OCI-LY1 (cell line): Measurements from ENCODE around the gene FGD4.

Source experiments
- H2AFZ ChIP-seq: fragments of 200-600 bp; sonication (generic), shearing (Covaris generic); 2 replicates; pipeline ENCODE4 v1.6.0; 2014; ENCODE audit warnings: antibody characterized with exemption, mild to moderate bottlenecking, low read length
- H3F3A ChIP-seq: fragments of 200-600 bp; sonication (generic), shearing (Covaris generic); 2 replicates; pipeline ENCODE4 v1.6.0; 2014; ENCODE audit warnings: mild to moderate bottlenecking, antibody characterized with exemption, low read length, moderate library complexity; ENCODE audit not compliant: insufficient read depth
- H3K27ac ChIP-seq: fragments of 200-600 bp; sonication (generic); 2 replicates; pipeline ENCODE4 v1.5.1; 2014; ENCODE audit warnings: low read length, mixed run types, mild to moderate bottlenecking, low read depth; ENCODE audit not compliant: poor library complexity, severe bottlenecking
- H3K27me3 ChIP-seq: fragments of 200-600 bp; sonication (generic); 2 replicates; pipeline ENCODE4 v1.6.0; 2014; ENCODE audit warnings: antibody characterized with exemption, mild to moderate bottlenecking, low read length, moderate library complexity; ENCODE audit not compliant: insufficient read depth
- H3K36me3 ChIP-seq: fragments of 200-600 bp; sonication (generic); 2 replicates; pipeline ENCODE4 v1.6.1; 2014; ENCODE audit warnings: mild to moderate bottlenecking, antibody characterized with exemption, low read length, moderate library complexity, mixed read lengths; ENCODE audit not compliant: insufficient read depth
- H3K4me1 ChIP-seq: fragments of 200-600 bp; sonication (generic); 2 replicates; pipeline ENCODE4 v1.5.1; 2014; ENCODE audit warnings: mild to moderate bottlenecking, low read length, moderate library complexity; ENCODE audit not compliant: insufficient read depth, severe bottlenecking
- H3K4me2 ChIP-seq: fragments of 200-600 bp; sonication (generic), shearing (Covaris generic); 2 replicates; pipeline ENCODE4 v1.6.1; 2014; ENCODE audit warnings: low read length
- H3K4me3 ChIP-seq: fragments of 200-600 bp; sonication (generic); 2 replicates; pipeline ENCODE4 v1.5.1; 2014; ENCODE audit warnings: low read length, low read depth, mild to moderate bottlenecking, mixed read lengths; ENCODE audit not compliant: poor library complexity, severe bottlenecking
- H3K79me2 ChIP-seq: fragments of 200-600 bp; shearing (Covaris generic); 2 replicates; pipeline ENCODE4 v1.6.1; 2016; ENCODE audit warnings: mixed run types, low read length, mixed read lengths; ENCODE audit not compliant: insufficient read depth
- H3K9ac ChIP-seq: fragments of 200-600 bp; sonication (generic), shearing (Covaris generic); 2 replicates; pipeline ENCODE4 v1.6.1; 2014; ENCODE audit warnings: mild to moderate bottlenecking, low read length, mixed read lengths
- H3K9me2 ChIP-seq: fragments of 200-600 bp; sonication (generic), shearing (Covaris generic); 2 replicates; pipeline ENCODE4 v1.6.1; 2014; ENCODE audit warnings: low read depth, mild to moderate bottlenecking, low read length, mixed read lengths
- H3K9me3 ChIP-seq: fragments of 200-600 bp; shearing (Covaris generic); 2 replicates; pipeline ENCODE4 v1.6.1; 2014; ENCODE audit warnings: low read length, mixed read lengths
- H4K20me1 ChIP-seq: fragments of 200-600 bp; sonication (generic), shearing (Covaris generic); 2 replicates; pipeline ENCODE4 v1.6.0; 2016; ENCODE audit warnings: mild to moderate bottlenecking, low read length; ENCODE audit not compliant: insufficient read depth
- EZH2 ChIP-seq: fragments of 200-600 bp; sonication (generic), shearing (Covaris generic); IDR thresholded peaks from 2 replicates; pipeline ENCODE4 v1.8.0; 2017; ENCODE audit warnings: borderline replicate concordance, mixed run types, mild to moderate bottlenecking, antibody characterized with exemption, low read length, moderate library complexity, mixed read lengths
- TF ChIP-seq, protein P1 (sequence below): fragments of 200-600 bp; sonication (generic), shearing (Covaris generic); IDR thresholded peaks from 2 replicates; pipeline ENCODE4 v1.5.1; 2017; ENCODE audit warnings: mild to moderate bottlenecking, antibody characterized with exemption, low read length, moderate library complexity, mixed read lengths

FGD4 gene

DNA sequence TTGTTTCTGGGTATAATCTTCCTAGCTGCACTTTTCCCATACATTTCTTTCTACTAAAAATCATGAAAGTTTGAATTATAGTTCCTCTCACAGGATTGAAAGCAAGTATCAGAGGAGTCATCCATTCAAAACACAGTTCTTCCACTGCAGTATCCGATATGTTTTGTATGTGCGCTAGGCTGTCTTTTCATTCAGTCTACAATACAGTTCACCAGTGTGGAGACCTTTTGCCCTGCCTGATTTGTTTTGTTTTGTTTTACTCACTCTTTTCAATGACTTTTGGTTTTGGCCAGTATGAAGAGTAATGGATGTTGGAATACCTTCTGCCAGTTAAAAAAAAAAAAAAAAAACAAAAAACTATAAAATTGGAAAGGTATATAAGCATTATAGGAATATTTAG lies 91.4 kb downstream of the FGD4 start:
- no peak overlapping the region for H3K27ac ChIP-seq
- H3F3A ChIP-seq = no peaks in the 10 kb centered on the region
- peaks cover 27% of the 10 kb centered on the region for H3K4me1 ChIP-seq
- no peak overlapping the region for H3K4me2 ChIP-seq
- H3K27me3 ChIP-seq = no peaks in the 10 kb centered on the region
- no peak overlapping the region for H2AFZ ChIP-seq
- no peaks in the 10 kb centered on the region for H4K20me1 ChIP-seq
- H3K36me3 ChIP-seq = no peaks in the 10 kb centered on the region
- no peaks in the 10 kb centered on the region for H3K9me3 ChIP-seq
- no peak overlapping the region for H3K4me3 ChIP-seq
- no peak overlapping the region for H3K9ac ChIP-seq
- H3K9me2 ChIP-seq = no peaks in the 10 kb centered on the region
- no peaks in the 10 kb centered on the region for H3K79me2 ChIP-seq
- TF ChIP-seq, protein P1, sequence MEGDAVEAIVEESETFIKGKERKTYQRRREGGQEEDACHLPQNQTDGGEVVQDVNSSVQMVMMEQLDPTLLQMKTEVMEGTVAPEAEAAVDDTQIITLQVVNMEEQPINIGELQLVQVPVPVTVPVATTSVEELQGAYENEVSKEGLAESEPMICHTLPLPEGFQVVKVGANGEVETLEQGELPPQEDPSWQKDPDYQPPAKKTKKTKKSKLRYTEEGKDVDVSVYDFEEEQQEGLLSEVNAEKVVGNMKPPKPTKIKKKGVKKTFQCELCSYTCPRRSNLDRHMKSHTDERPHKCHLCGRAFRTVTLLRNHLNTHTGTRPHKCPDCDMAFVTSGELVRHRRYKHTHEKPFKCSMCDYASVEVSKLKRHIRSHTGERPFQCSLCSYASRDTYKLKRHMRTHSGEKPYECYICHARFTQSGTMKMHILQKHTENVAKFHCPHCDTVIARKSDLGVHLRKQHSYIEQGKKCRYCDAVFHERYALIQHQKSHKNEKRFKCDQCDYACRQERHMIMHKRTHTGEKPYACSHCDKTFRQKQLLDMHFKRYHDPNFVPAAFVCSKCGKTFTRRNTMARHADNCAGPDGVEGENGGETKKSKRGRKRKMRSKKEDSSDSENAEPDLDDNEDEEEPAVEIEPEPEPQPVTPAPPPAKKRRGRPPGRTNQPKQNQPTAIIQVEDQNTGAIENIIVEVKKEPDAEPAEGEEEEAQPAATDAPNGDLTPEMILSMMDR = no peak
- no peak for TF ChIP-seq EZH2

DNA sequence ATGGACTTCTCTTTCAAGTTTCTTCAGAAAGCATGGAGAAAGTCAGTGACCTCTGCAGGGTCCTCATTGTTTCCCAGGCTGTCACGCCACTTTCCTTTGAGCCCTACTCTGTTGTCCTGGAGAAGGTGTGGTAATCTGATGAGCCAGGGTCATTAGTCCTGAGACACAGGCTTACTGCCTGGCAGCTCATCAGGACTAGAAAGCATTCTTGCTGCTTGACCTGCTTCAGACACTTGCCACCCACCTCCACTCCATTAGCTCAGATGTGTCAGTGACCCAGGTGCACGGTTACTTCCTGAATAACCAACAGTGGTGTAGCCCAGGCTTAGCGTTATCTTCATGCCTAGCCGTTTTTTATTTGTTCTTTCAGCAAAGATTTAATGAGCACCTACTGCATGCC lies 93.9 kb downstream of the FGD4 start:
- Histone ChIP-seq H3K27ac (no peak overlapping the region), H3K4me3 (no peak overlapping the region), H3K27me3 (no peaks in the 10 kb centered on the region), H4K20me1 (no peaks in the 10 kb centered on the region), H3K79me2 (no peaks in the 10 kb centered on the region), H3K9me2 (no peaks in the 10 kb centered on the region), H3K9ac (no peak overlapping the region), H3K4me1 (peaks cover 49% of the 10 kb centered on the region), H3K4me2 (no peak overlapping the region), H3F3A (no peaks in the 10 kb centered on the region), H3K36me3 (no peaks in the 10 kb centered on the region), H3K9me3 (no peaks in the 10 kb centered on the region), H2AFZ (no peak overlapping the region)
- no peak for TF ChIP-seq EZH2
- TF ChIP-seq, protein P1 = no peak

DNA sequence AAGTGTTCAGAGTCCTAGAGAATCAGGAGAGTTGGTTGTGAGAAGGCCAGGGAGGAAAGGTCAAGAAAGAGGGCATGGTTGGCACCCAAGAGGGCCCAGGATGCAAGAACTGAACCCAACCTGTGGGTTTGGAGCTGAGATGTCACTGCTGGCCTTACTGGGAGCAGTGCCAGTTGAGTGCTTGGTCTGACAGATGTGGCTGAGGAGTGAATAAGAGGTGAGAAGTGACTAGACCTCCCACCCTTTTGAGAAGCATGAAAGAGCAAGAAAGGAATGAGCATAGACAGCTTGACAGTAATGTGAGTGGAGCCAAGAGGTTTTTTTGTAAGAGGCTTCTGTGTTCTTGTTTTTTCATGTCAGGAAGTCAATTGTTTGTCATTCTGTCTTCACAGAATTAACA lies 95.3 kb downstream of the FGD4 start:
- Histone ChIP-seq H3K27ac (peak overlapping the region; percentile 31), H4K20me1 (no peaks in the 10 kb centered on the region), H3K79me2 (no peaks in the 10 kb centered on the region), H3K9ac (no peak overlapping the region), H3K4me3 (no peak overlapping the region), H3K4me2 (no peak overlapping the region), H3K4me1 (peaks cover 49% of the 10 kb centered on the region), H2AFZ (no peak overlapping the region), H3K27me3 (no peaks in the 10 kb centered on the region), H3K36me3 (no peaks in the 10 kb centered on the region), H3F3A (no peaks in the 10 kb centered on the region), H3K9me3 (no peaks in the 10 kb centered on the region), H3K9me2 (no peaks in the 10 kb centered on the region)
- TF ChIP-seq, protein P1 = no peak
- TF ChIP-seq EZH2 = no peak
